Inflammatory macrophage (primary cell): ENCODE measurements around the gene GOLGA8H.
A peak's percentile ranks its signal among the peaks of the same experiment; 100 is the strongest.
"Not testable (repeated sequence)": the region's sequence is repeated elsewhere in the genome, so short reads cannot be mapped to it uniquely, and the experiment has no call there.

Source experiments
- DNase-seq, 2 donors: peaks; one replicate each; pipeline ENCODE4 v3.0.0-alpha.2; 2020 to 2022
- total RNA-seq, 18 experiments: gene quantifications; one replicate each; lab custom pipeline; 2026; ENCODE audit warnings: mixed read lengths in 6 of 18, inconsistent platforms in 2 of 18; lab: John Stamatoyannopoulos, UW

Gene GOLGA8H, protein sequence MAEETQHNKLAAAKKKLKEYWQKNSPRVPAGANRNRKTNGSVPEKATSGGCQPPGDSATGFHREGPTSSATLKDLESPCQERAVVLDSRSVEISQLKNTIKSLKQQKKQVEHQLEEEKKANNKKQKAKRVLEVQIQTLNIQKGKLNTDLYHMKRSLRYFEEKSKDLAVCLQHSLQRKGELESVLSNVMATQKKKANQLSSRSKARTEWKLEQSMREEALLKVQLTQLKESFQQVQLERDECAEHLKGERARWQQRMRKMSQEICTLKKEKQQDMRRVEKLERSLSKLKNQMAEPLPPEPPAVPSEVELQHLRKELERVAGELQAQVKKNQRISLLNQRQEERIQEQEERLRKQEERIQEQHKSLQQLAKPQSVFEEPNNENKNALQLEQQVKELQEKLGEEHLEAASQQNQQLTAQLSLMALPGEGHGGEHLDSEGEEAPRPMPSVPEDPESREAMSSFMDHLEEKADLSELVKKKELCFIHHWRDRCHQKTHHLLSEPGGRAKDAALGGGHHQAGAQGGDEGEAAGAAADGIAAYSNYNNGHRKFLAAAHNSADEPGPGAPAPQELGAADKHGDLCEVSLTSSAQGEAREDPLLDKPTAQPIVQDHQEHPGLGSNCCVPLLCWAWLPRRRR
- total RNA-seq = 0.75 to 4.0 (median 1.5) reads per million in 18 experiments

GRCh38 chr15:30603796-30604195 is at the start of gene GOLGA8H:
TSS of gene GOLGA8H (plus strand) at chr15:30604028. CDS start at chr15:30604126, 98 bp downstream.
- DNase-seq = not testable (repeated sequence)

GRCh38 chr15:30566949-30567348 is 36.9 kb upstream of the GOLGA8H start:
- peak; percentile 0 to 1 for DNase-seq

- DNase-seq = not testable (repeated sequence)
These were observed 30.8 kb upstream of the GOLGA8H start for GRCh38 chr15:30573012-30573491.

DNA sequence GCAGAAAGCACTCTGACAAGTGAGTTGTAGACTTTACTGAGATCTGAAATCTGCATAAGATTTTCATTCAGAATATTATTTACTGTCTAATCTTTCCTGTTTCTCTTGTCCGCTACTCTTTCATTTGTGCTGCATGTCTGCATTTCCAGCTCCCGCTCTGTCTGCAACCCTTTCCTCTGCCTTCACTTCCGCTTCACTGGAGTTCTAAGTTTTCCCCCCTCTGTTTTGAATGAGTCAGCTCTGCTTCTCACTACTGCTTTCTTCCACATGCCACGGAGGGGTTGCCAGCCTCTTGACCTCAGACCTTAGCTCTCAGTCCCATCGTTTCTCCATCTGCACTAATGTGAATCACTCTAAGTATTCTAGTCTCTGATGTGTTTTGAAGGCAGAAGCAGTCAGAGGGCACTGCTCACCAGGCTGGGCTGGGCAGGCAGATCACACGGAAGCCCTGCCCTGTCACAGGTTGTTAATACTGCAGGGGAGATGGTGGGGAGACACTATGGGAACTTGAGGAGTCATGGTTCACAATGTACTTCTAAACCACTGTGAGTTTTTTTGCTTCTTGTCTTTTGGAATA is 24.3 kb upstream of the GOLGA8H start:
- DNase-seq = not testable (repeated sequence)

DNA sequence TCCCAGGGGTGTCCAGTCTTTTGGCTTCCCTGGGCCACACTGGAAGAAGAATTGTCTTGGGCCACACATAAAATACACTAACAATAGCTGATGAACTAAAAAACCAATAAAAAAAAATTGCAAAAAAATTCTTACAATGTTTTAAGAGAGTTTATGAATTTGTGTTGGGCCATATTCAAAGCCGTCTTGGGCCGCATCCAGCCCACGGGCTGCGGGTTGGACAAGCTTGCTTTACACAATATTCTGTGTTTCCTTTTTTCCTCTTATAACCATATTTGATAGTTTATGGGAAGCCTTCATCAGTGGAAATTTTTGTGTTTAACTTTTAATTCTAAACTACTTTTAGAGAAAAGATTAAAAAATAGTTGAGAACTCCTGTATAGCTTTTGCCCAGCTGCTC is 23.1 kb upstream of the GOLGA8H start:
- DNase-seq = not testable (repeated sequence)

- DNase-seq = not testable (repeated sequence)
These were observed 4.9 kb upstream of the GOLGA8H start for GRCh38 chr15:30598953-30599352.

DNA sequence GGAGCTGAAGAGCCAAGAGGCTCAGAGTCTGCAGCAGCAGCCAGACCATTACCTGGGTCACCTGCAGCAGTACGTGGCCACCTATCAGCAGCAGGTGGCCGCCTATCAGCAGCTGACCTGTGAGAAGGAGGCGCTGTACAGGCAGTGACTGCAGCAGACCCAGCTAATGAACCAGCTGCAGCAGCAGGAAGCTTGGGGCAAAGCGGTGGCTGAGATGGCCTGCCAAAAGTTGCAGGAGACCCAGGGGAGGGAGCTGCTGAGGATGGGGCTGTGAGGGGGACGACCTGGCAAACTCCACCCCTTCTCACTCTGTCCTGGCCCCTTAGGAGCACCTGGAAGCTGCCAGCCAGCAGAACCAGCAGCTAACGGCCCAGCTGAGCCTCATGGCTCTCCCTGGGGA is 8.4 kb downstream of the GOLGA8H start:
- DNase-seq = not testable (repeated sequence)

DNA sequence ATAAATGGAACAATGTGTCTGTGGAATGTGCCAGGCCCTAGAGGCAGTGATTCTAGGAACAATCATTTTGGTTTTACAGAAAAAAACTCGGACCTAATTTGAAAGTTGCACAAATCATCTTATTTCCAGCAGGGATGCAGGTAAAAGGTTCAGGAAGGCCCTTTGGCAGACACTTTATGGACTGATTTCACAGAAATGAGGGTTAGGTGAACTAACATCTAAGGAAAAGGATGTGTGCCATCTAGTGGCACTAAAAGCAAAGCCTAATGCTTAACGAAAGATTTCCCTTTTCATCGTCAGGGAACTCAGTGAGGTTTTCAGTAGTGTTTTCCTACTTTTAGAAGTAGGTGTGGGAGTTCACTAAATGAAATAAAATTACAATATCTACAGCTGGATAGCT is 17.5 kb downstream of the GOLGA8H start:
- peak in 1 of 2 donors; percentile 4 for DNase-seq

- DNase-seq = peak; percentile 96 to 97
These were observed 21.8 kb downstream of the GOLGA8H start, which contains the start of gene ARHGAP11B for GRCh38 chr15:30625436-30626193. TSS of gene ARHGAP11B (plus strand) at chr15:30626128.

DNA sequence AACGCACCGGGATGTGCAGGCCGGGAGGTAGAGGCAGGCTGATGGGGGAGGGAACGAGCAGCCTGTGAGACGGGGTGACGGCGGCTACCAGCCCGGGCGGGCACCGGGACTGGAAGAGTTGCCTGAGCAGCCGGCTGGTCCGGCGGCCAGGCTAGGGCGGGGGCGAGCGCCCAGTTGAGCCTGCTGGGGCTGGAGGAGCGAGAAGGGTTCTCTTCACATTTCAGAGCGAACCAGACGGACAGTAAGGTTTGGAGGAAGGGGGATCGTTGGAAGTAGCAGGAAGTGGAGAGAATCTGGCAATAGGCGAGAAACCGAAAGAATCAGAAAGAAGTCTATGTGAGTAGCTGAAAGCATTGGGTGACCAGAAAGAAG is 22.4 kb downstream of the GOLGA8H start:
- DNase-seq = peak; percentile 3 to 4

- DNase-seq = not testable (repeated sequence)
These were observed 22.8 kb downstream of the GOLGA8H start for GRCh38 chr15:30626632-30627031.

GRCh38 chr15:30650012-30650929 is 46.4 kb downstream of the GOLGA8H start:
- peak; percentile 11 to 29 for DNase-seq

- peak in 1 of 2 donors; percentile 21 for DNase-seq
These were observed 57.3 kb downstream of the GOLGA8H start for GRCh38 chr15:30661154-30661553.
